BJ (cell line): Measurements from ENCODE around the gene CACNA1C. TPM values are rescaled to one million over a fixed set of nuclear protein-coding genes. Genes with fewer than 3 reads are reported as not detected.

Experiments used
- CTCF ChIA-PET: fragments of 350-600 bp; formaldehyde crosslinking; extraction: SDS; loops from one replicate; lab custom pipeline; 2021; ENCODE audit warnings: antibody characterized with exemption, inconsistent platforms; lab: Yijun Ruan, JAX
- POLR2A ChIA-PET: fragments of 300-600 bp; sonication (Branson Sonifier 250); formaldehyde crosslinking; extraction: SDS; loops from one replicate; lab custom pipeline; 2021; ENCODE audit warnings: antibody characterized with exemption; lab: Charles Lee
- DNase-seq: peaks from one replicate; pipeline ENCODE4 v3.0.0-alpha.2; 2011; ENCODE audit warnings: low read depth
- H3K27me3 ChIP-seq: 2 replicates; pipeline ENCODE4 v1.6.0; 2011; ENCODE audit warnings: low read length; ENCODE audit not compliant: control insufficient read depth, insufficient read depth
- H3K36me3 ChIP-seq: 2 replicates; pipeline ENCODE4 v1.5.1; 2011; ENCODE audit warnings: low read length; ENCODE audit not compliant: control insufficient read depth, insufficient read depth
- H3K4me3 ChIP-seq: 2 replicates; pipeline ENCODE4 v1.5.1; 2011; ENCODE audit warnings: low read depth, mild to moderate bottlenecking, control low read depth, low read length
- CTCF ChIP-seq: IDR thresholded peaks from 2 replicates; pipeline ENCODE4 v1.5.1; 2011; ENCODE audit warnings: low read depth, mild to moderate bottlenecking, control low read depth, inconsistent platforms, low read length, moderate library complexity; ENCODE audit not compliant: insufficient read depth
- polyA plus RNA-seq: library from polyadenylated mRNA; depleted of rRNA; stranded (reverse); fragments of >200 nt; gene quantifications from 2 replicates; pipeline ENCODE4 v1.2.3, GENCODE V29; 2011

CACNA1C gene
- polyA plus RNA-seq, 1 experiment = 14.7 TPM

- H3K27me3 ChIP-seq = peaks cover 1% of the 10 kb centered on the region; the same call in 1 of the 2 replicates
- POLR2A ChIA-PET = no interaction called here
- H3K36me3 ChIP-seq = no peaks in the 10 kb centered on the region
- no peak for TF ChIP-seq CTCF
- no peak overlapping the region for H3K4me3 ChIP-seq
- no peak for DNase-seq
- CTCF ChIA-PET = interaction anchor here (1.1 to 1.6 kb wide), 2 partner anchors 9 to 20 kb away, joined by 4 read pairs; no protein-coding TSS in a partner anchor
These were observed 38.6 kb upstream of the CACNA1C start for GRCh38 chr12:2014231-2014630.

GRCh38 chr12:2016862-2017545 lies 35.8 kb upstream of the CACNA1C start:
- TF ChIP-seq CTCF = no peak
- Histone ChIP-seq H3K27me3 (peaks cover 3% of the 10 kb centered on the region), H3K4me3 (no peak overlapping the region), H3K36me3 (no peaks in the 10 kb centered on the region)
- ChIA-PET POLR2A (no interaction called here), CTCF (interaction anchor here (1.8 kb wide), 1 partner anchor 10 kb away, joined by 5 read pairs; no protein-coding TSS in a partner anchor)
- no peak for DNase-seq

DNA sequence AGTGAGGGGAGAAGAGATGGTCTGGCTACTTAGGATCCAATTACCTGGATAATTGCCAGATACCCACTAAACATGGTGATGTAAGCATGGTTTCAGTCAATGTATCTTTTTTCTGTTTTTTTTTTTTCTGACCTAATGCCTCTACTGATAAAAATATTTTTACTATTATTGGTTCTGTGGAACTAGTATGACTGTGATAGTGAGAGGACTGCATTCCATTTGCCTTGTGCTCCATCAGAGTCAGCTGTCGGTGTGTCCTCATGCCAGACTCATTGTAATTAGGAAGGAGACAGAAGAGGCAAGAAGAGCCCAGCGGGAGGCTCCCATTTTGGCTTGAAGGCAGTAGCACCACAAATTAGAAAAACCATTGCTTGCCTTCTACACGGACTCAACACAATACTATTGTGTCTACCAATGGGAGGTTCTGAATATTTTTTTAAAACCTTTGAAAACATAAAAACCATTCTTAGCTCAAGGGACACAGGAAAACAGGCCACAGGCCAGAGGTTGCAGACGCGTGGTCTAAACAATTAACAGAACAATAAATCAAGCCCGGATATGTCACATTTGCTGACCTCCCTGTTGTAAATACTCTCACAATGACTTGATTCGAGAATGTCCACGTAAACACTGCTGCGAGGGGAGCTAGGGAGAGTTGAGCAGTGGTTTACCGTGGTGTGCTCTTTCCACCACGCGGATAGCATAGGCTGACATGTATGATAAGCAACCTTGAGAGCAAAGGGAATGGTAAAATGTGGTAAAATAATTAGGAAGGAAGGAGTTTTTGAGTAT lies 35.0 kb upstream of the CACNA1C start:
- ChIA-PET CTCF (interaction anchor here (1.8 kb wide), 1 partner anchor 9 kb away, joined by 5 read pairs; no protein-coding TSS in a partner anchor), POLR2A (no interaction called here)
- Histone ChIP-seq H3K36me3 (no peaks in the 10 kb centered on the region), H3K27me3 (peaks cover 3% of the 10 kb centered on the region), H3K4me3 (no peak overlapping the region)
- TF ChIP-seq CTCF = no peak
- DNase-seq = no peak

- Histone ChIP-seq H3K27me3 (peaks cover 7% of the 10 kb centered on the region), H3K4me3 (no peak overlapping the region), H3K36me3 (no peaks in the 10 kb centered on the region)
- POLR2A ChIA-PET = no interaction called here
- TF ChIP-seq CTCF = no peak
- DNase-seq = no peak
- CTCF ChIA-PET = interaction anchor here (1.8 kb wide), 1 partner anchor 9 kb away, joined by 5 read pairs; no protein-coding TSS in a partner anchor
These were observed 34.4 kb upstream of the CACNA1C start for GRCh38 chr12:2018391-2018790.

GRCh38 chr12:2019126-2019525 lies 33.7 kb upstream of the CACNA1C start:
- ChIA-PET CTCF (interaction anchor here (2.3 kb wide), 1 partner anchor 15 kb away, joined by 7 read pairs; no protein-coding TSS in a partner anchor), POLR2A (no interaction called here)
- no peak for DNase-seq
- no peak for TF ChIP-seq CTCF
- no peaks in the 10 kb centered on the region for H3K36me3 ChIP-seq
- H3K27me3 ChIP-seq = peaks cover 7% of the 10 kb centered on the region
- no peak overlapping the region for H3K4me3 ChIP-seq
